ENCODE measurements around the gene GGN. TPM values are rescaled to one million over a fixed set of nuclear protein-coding genes. Genes with fewer than 3 reads are reported as not detected.

The GGN gene
- total and polyA plus RNA-seq, 9 of the 15 experiments (the other 6 are each of a cell fraction or from before 2014, with no cell fraction given) = 0.15 to 0.33 TPM; not detected in 7

DNA sequence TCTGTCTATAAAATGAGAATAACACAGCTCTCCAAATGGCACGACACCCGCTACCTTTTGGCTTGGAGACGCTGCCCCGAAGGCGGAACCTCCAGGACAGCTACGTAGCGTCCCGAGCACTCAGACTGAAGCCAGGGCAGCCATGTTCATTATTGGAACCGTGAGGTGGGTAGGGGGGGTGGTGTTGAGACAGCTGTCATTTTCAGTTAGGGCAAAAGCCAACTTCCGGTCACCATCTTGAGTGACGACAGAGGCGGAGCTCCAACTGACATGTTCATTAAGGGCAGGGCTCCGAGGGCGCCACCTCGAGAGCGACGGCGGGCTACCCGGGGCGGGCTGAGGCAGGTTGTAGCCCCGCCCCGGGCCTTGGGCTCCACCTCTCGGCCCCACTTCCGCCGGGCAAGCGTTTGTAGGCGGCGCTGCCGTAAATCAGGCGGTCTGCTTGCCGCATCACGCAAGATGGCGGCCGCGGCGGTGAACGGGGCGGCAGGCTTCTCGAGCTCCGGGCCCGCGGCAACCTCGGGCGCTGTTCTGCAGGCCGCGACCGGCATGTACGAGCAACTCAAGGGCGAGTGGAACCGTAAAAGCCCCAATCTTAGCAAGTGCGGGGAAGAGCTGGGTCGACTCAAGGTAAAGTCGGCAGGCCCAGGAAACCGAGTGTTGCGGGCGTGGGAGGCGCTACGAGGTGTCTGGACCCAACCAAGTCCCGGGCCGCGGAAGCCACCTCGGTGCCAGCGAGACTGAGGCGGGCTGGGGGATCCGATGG is 13.3 kb downstream of the GGN start, which contains the start of gene PSMD8 (continued):
- no peak for TF ChIP-seq XRCC4 (IDR thresholded peaks at IDR 0.05; ENCODE audit: extremely low read depth, insufficient read depth, insufficient read length)
- no peak for TF ChIP-seq E2F4 (CRISPR knock-in tag; IDR thresholded peaks at IDR 0.05; ENCODE audit: low read depth)
- TF ChIP-seq ZNF436 (CRISPR knock-in tag; IDR thresholded peaks at IDR 0.05) = no peak
- no peak for TF ChIP-seq PHB2 (IDR thresholded peaks at IDR 0.05; ENCODE audit: low read depth)
- TF ChIP-seq, protein P1, sequence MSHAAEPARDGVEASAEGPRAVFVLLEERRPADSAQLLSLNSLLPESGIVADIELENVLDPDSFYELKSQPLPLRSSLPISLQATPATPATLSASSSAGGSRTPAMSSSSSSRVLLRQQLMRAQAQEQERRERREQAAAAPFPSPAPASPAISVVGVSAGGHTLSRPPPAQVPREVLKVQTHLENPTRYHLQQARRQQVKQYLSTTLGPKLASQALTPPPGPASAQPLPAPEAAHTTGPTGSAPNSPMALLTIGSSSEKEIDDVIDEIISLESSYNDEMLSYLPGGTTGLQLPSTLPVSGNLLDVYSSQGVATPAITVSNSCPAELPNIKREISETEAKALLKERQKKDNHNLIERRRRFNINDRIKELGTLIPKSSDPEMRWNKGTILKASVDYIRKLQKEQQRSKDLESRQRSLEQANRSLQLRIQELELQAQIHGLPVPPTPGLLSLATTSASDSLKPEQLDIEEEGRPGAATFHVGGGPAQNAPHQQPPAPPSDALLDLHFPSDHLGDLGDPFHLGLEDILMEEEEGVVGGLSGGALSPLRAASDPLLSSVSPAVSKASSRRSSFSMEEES (CRISPR knock-in tag; IDR thresholded peaks at IDR 0.05) = no peak
- TF ChIP-seq, protein P2, sequence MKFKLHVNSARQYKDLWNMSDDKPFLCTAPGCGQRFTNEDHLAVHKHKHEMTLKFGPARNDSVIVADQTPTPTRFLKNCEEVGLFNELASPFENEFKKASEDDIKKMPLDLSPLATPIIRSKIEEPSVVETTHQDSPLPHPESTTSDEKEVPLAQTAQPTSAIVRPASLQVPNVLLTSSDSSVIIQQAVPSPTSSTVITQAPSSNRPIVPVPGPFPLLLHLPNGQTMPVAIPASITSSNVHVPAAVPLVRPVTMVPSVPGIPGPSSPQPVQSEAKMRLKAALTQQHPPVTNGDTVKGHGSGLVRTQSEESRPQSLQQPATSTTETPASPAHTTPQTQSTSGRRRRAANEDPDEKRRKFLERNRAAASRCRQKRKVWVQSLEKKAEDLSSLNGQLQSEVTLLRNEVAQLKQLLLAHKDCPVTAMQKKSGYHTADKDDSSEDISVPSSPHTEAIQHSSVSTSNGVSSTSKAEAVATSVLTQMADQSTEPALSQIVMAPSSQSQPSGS (CRISPR knock-in tag; IDR thresholded peaks at IDR 0.05) = no peak
- TF ChIP-seq CBX1 (IDR thresholded peaks at IDR 0.05; ENCODE audit: low read depth) = peak; percentile 87; the same call in 1 of the 2 replicates
- TF ChIP-seq SRSF3 (IDR thresholded peaks at IDR 0.05; ENCODE audit: insufficient read depth, low read length) = 0 out of 2 replicates have a peak, but pooled peaks have one; percentile 49
- TF ChIP-seq, protein P3, sequence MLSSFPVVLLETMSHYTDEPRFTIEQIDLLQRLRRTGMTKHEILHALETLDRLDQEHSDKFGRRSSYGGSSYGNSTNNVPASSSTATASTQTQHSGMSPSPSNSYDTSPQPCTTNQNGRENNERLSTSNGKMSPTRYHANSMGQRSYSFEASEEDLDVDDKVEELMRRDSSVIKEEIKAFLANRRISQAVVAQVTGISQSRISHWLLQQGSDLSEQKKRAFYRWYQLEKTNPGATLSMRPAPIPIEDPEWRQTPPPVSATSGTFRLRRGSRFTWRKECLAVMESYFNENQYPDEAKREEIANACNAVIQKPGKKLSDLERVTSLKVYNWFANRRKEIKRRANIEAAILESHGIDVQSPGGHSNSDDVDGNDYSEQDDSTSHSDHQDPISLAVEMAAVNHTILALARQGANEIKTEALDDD (IDR thresholded peaks at IDR 0.05) = no peak; the same call in 1 of the 2 replicates
- TF ChIP-seq ETV5 (CRISPR knock-in tag; IDR thresholded peaks at IDR 0.05; ENCODE audit: low read depth) = peak; percentile 64
- TF ChIP-seq KDM1A (IDR thresholded peaks at IDR 0.05) = no peak
- TF ChIP-seq HMG20B (CRISPR knock-in tag; IDR thresholded peaks at IDR 0.05) = no peak
- peak; percentile 90; the same call in 1 of the 2 replicates for TF ChIP-seq FOXK1 (CRISPR knock-in tag; IDR thresholded peaks at IDR 0.05; ENCODE audit: borderline replicate concordance)
- peak; percentile 85 for TF ChIP-seq SIN3B (IDR thresholded peaks at IDR 0.05; ENCODE audit: low read depth)
- TF ChIP-seq GTF2A2 (tag; IDR thresholded peaks at IDR 0.05) = no peak
- TF ChIP-seq KLF13 (tag; IDR thresholded peaks at IDR 0.05; ENCODE audit: borderline replicate concordance, low read depth) = no peak
- TF ChIP-seq FUS (optimal IDR thresholded peaks at IDR 0.05; ENCODE audit: low read depth, low read length) = no peak
- peak in 1 of 2 experiments; percentile 63; a peak in 1 of 4 replicates for TF ChIP-seq FOXA3 (CRISPR knock-in tag; conservative IDR thresholded peaks at IDR 0.05 in 1 of 2, IDR thresholded peaks at IDR 0.05 in 1 of 2)
- TF ChIP-seq NFXL1 (CRISPR knock-in tag; IDR thresholded peaks at IDR 0.05) = no peak
- no peak for TF ChIP-seq ZNF253 (CRISPR knock-in tag; conservative IDR thresholded peaks at IDR 0.05)
- no peak for TF ChIP-seq SMARCA5 (IDR thresholded peaks at IDR 0.05)
- TF ChIP-seq PRPF4 (IDR thresholded peaks at IDR 0.05; ENCODE audit: insufficient read depth, low read depth, low read length, poor library complexity, severe bottlenecking) = no peak

All from K562 (cell line).